ENCODE data around the gene TTLL7. TPM values are rescaled to one million over a fixed set of nuclear protein-coding genes. Genes with fewer than 3 reads are reported as not detected.

TTLL7 gene
- polyA plus RNA-seq, 1 donor (not counting 4 experiments of a cell fraction or from before 2014, with no cell fraction given) = 8.1 TPM

GRCh38 chr1:84027368-84027767 is 28.4 kb upstream of the TTLL7 start:
- DNase-seq (ENCODE audit: low read depth, low spot score) (no peak), FAIRE-seq (no peak)
- Histone ChIP-seq H3K79me2 (ENCODE audit: control insufficient read depth, insufficient read depth, low read length) (no peaks in the 10 kb centered on the region), H3K4me2 (ENCODE audit: control insufficient read depth, extremely low read depth, insufficient read depth, low read depth, low read length) (no peak overlapping the region), H3K9me1 (ENCODE audit: control insufficient read depth, extremely low read depth, insufficient read depth, low read length) (no peaks in the 10 kb centered on the region), H3K9me3 (ENCODE audit: control insufficient read depth, low read depth, low read length) (no peaks in the 10 kb centered on the region), H3K27me3 (ENCODE audit: control insufficient read depth, extremely low read depth, insufficient read depth, low read length) (no peaks in the 10 kb centered on the region), H3K4me3 (ENCODE audit: control insufficient read depth in 2 of 3, extremely low read depth in 1 of 3, insufficient read depth in 2 of 3, low read depth in 1 of 3, low read length in 3 of 3) (no peak overlapping the region), H3K9ac (ENCODE audit: control insufficient read depth, extremely low read depth, insufficient read depth, low read length) (no peak overlapping the region), H3K36me3 (ENCODE audit: control insufficient read depth in 2 of 2, extremely low read depth in 1 of 2, insufficient read depth in 2 of 2, low read length in 2 of 2) (no peaks in the 10 kb centered on the region), H3K27ac (ENCODE audit: control insufficient read depth, insufficient read depth, low read length) (no peak overlapping the region), H2AFZ (ENCODE audit: control insufficient read depth, low read length) (no peak overlapping the region), H3K4me1 (ENCODE audit: control insufficient read depth, extremely low read depth, insufficient read depth, low read length) (no peaks in the 10 kb centered on the region), H4K20me1 (ENCODE audit: control insufficient read depth, extremely low read depth, insufficient read depth, low read length) (no peaks in the 10 kb centered on the region)
- dilution Hi-C loops (cut with MboI; ENCODE audit: extremely low pct_ligation_motif_present, low sequenced_read_pairs) = no loop called here
- no peak for TF ChIP-seq CTCF (optimal IDR thresholded peaks at IDR 0.05 in 1 of 3, IDR thresholded peaks at IDR 0.05 in 1 of 3, conservative IDR thresholded peaks at IDR 0.05 in 1 of 3; ENCODE audit: extremely low read depth in 1 of 3, insufficient read depth in 2 of 3, low read length in 3 of 3)
- no peak for TF ChIP-seq EZH2 (IDR thresholded peaks at IDR 0.05; ENCODE audit: low read length)

- dilution Hi-C loops (cut with MboI; ENCODE audit: extremely low pct_ligation_motif_present, low sequenced_read_pairs) = no loop called here
- Histone ChIP-seq H3K9me1 (ENCODE audit: control insufficient read depth, extremely low read depth, insufficient read depth, low read length) (no peaks in the 10 kb centered on the region), H3K27ac (ENCODE audit: control insufficient read depth, insufficient read depth, low read length) (no peak overlapping the region), H2AFZ (ENCODE audit: control insufficient read depth, low read length) (no peak overlapping the region), H3K4me3 (ENCODE audit: control insufficient read depth in 2 of 3, extremely low read depth in 1 of 3, insufficient read depth in 2 of 3, low read depth in 1 of 3, low read length in 3 of 3) (no peak overlapping the region), H3K4me1 (ENCODE audit: control insufficient read depth, extremely low read depth, insufficient read depth, low read length) (no peaks in the 10 kb centered on the region), H3K4me2 (ENCODE audit: control insufficient read depth, extremely low read depth, insufficient read depth, low read depth, low read length) (no peak overlapping the region), H4K20me1 (ENCODE audit: control insufficient read depth, extremely low read depth, insufficient read depth, low read length) (no peaks in the 10 kb centered on the region), H3K27me3 (ENCODE audit: control insufficient read depth, extremely low read depth, insufficient read depth, low read length) (no peaks in the 10 kb centered on the region), H3K36me3 (ENCODE audit: control insufficient read depth in 2 of 2, extremely low read depth in 1 of 2, insufficient read depth in 2 of 2, low read length in 2 of 2) (no peaks in the 10 kb centered on the region), H3K9ac (ENCODE audit: control insufficient read depth, extremely low read depth, insufficient read depth, low read length) (no peak overlapping the region), H3K79me2 (ENCODE audit: control insufficient read depth, insufficient read depth, low read length) (no peaks in the 10 kb centered on the region), H3K9me3 (ENCODE audit: control insufficient read depth, low read depth, low read length) (no peaks in the 10 kb centered on the region)
- DNase-seq (ENCODE audit: low read depth, low spot score) = no peak
- TF ChIP-seq CTCF (optimal IDR thresholded peaks at IDR 0.05 in 1 of 3, IDR thresholded peaks at IDR 0.05 in 1 of 3, conservative IDR thresholded peaks at IDR 0.05 in 1 of 3; ENCODE audit: extremely low read depth in 1 of 3, insufficient read depth in 2 of 3, low read length in 3 of 3) (no peak), EZH2 (IDR thresholded peaks at IDR 0.05; ENCODE audit: low read length) (no peak)
- no peak for FAIRE-seq
Measured at GRCh38 chr1:84025966-84026365, 27.0 kb upstream of the TTLL7 start.
